OCI-LY1 (cell line): ENCODE measurements around the gene RBM26.

ENCODE experiments used
- H2AFZ ChIP-seq: fragments of 200-600 bp; sonication (generic), shearing (Covaris generic); 2 replicates; pipeline ENCODE4 v1.6.0; 2014; ENCODE audit warnings: antibody characterized with exemption, mild to moderate bottlenecking, low read length
- H3F3A ChIP-seq: fragments of 200-600 bp; sonication (generic), shearing (Covaris generic); 2 replicates; pipeline ENCODE4 v1.6.0; 2014; ENCODE audit warnings: mild to moderate bottlenecking, antibody characterized with exemption, low read length, moderate library complexity; ENCODE audit not compliant: insufficient read depth
- H3K27ac ChIP-seq: fragments of 200-600 bp; sonication (generic); 2 replicates; pipeline ENCODE4 v1.5.1; 2014; ENCODE audit warnings: low read length, mixed run types, mild to moderate bottlenecking, low read depth; ENCODE audit not compliant: poor library complexity, severe bottlenecking
- H3K27me3 ChIP-seq: fragments of 200-600 bp; sonication (generic); 2 replicates; pipeline ENCODE4 v1.6.0; 2014; ENCODE audit warnings: antibody characterized with exemption, mild to moderate bottlenecking, low read length, moderate library complexity; ENCODE audit not compliant: insufficient read depth
- H3K36me3 ChIP-seq: fragments of 200-600 bp; sonication (generic); 2 replicates; pipeline ENCODE4 v1.6.1; 2014; ENCODE audit warnings: mild to moderate bottlenecking, antibody characterized with exemption, low read length, moderate library complexity, mixed read lengths; ENCODE audit not compliant: insufficient read depth
- H3K4me1 ChIP-seq: fragments of 200-600 bp; sonication (generic); 2 replicates; pipeline ENCODE4 v1.5.1; 2014; ENCODE audit warnings: mild to moderate bottlenecking, low read length, moderate library complexity; ENCODE audit not compliant: insufficient read depth, severe bottlenecking
- H3K4me2 ChIP-seq: fragments of 200-600 bp; sonication (generic), shearing (Covaris generic); 2 replicates; pipeline ENCODE4 v1.6.1; 2014; ENCODE audit warnings: low read length
- H3K4me3 ChIP-seq: fragments of 200-600 bp; sonication (generic); 2 replicates; pipeline ENCODE4 v1.5.1; 2014; ENCODE audit warnings: low read length, low read depth, mild to moderate bottlenecking, mixed read lengths; ENCODE audit not compliant: poor library complexity, severe bottlenecking
- H3K79me2 ChIP-seq: fragments of 200-600 bp; shearing (Covaris generic); 2 replicates; pipeline ENCODE4 v1.6.1; 2016; ENCODE audit warnings: mixed run types, low read length, mixed read lengths; ENCODE audit not compliant: insufficient read depth
- H3K9ac ChIP-seq: fragments of 200-600 bp; sonication (generic), shearing (Covaris generic); 2 replicates; pipeline ENCODE4 v1.6.1; 2014; ENCODE audit warnings: mild to moderate bottlenecking, low read length, mixed read lengths
- H3K9me2 ChIP-seq: fragments of 200-600 bp; sonication (generic), shearing (Covaris generic); 2 replicates; pipeline ENCODE4 v1.6.1; 2014; ENCODE audit warnings: low read depth, mild to moderate bottlenecking, low read length, mixed read lengths
- H3K9me3 ChIP-seq: fragments of 200-600 bp; shearing (Covaris generic); 2 replicates; pipeline ENCODE4 v1.6.1; 2014; ENCODE audit warnings: low read length, mixed read lengths
- H4K20me1 ChIP-seq: fragments of 200-600 bp; sonication (generic), shearing (Covaris generic); 2 replicates; pipeline ENCODE4 v1.6.0; 2016; ENCODE audit warnings: mild to moderate bottlenecking, low read length; ENCODE audit not compliant: insufficient read depth
- CTCF ChIP-seq: fragments of 200-600 bp; sonication (generic), shearing (Covaris generic); IDR thresholded peaks from 2 replicates; pipeline ENCODE4 v1.5.1; 2017; ENCODE audit warnings: mild to moderate bottlenecking, antibody characterized with exemption, low read length, moderate library complexity, mixed read lengths
- EZH2 ChIP-seq: fragments of 200-600 bp; sonication (generic), shearing (Covaris generic); IDR thresholded peaks from 2 replicates; pipeline ENCODE4 v1.8.0; 2017; ENCODE audit warnings: borderline replicate concordance, mixed run types, mild to moderate bottlenecking, antibody characterized with exemption, low read length, moderate library complexity, mixed read lengths

Gene RBM26

GRCh38 chr13:79376843-79377242 is 29.2 kb downstream of the RBM26 start:
- TF ChIP-seq EZH2: no peak
- TF ChIP-seq CTCF: no peak
- H2AFZ ChIP-seq: no peak overlapping the region
- no peak overlapping the region for H3K4me3 ChIP-seq
- H3K36me3 ChIP-seq: peaks cover 63% of the 10 kb centered on the region
- no peaks in the 10 kb centered on the region for H3K9me3 ChIP-seq
- H3K27me3 ChIP-seq: no peaks in the 10 kb centered on the region
- H3K27ac ChIP-seq: no peak overlapping the region
- no peak overlapping the region for H3K4me2 ChIP-seq
- H3F3A ChIP-seq: no peaks in the 10 kb centered on the region
- no peak overlapping the region for H3K9ac ChIP-seq
- H3K79me2 ChIP-seq: peaks cover 32% of the 10 kb centered on the region
- no peaks in the 10 kb centered on the region for H3K9me2 ChIP-seq
- H3K4me1 ChIP-seq: no peaks in the 10 kb centered on the region
- H4K20me1 ChIP-seq: no peaks in the 10 kb centered on the region

GRCh38 chr13:79374578-79374977 is 31.5 kb downstream of the RBM26 start:
- Histone ChIP-seq H3K27me3 (no peaks in the 10 kb centered on the region), H3F3A (no peaks in the 10 kb centered on the region), H3K9me2 (no peaks in the 10 kb centered on the region), H3K36me3 (peaks cover 79% of the 10 kb centered on the region), H4K20me1 (peaks cover 4% of the 10 kb centered on the region; the same call in 1 of the 2 replicates), H3K79me2 (peaks cover 10% of the 10 kb centered on the region; the same call in 1 of the 2 replicates), H3K4me1 (no peaks in the 10 kb centered on the region), H3K9ac (no peak overlapping the region), H3K27ac (no peak overlapping the region), H3K4me3 (no peak overlapping the region), H3K4me2 (no peak overlapping the region), H2AFZ (no peak overlapping the region), H3K9me3 (no peaks in the 10 kb centered on the region)
- TF ChIP-seq CTCF: no peak
- no peak for TF ChIP-seq EZH2

DNA sequence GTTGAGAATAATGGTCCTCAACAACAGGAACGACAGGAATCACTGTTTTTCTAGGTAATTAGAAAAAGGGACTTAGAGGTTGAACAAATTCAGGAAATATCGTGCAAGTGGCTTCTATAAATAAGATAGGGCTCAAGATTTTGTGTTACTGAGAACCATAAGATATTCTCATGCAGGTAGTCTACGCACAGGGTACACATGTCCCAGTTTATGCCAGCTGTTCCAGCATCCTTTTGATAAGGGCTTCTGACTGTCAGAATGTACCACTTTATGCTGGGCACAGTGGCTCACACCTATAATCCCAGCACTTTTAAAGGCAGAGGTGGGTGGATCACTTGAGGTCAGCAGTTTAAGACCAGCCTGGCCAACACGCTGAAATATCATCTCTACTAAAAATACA is 32.1 kb downstream of the RBM26 start:
- Histone ChIP-seq H3K79me2 (peaks cover 3% of the 10 kb centered on the region; the same call in 1 of the 2 replicates), H3K9ac (no peak overlapping the region), H3F3A (no peaks in the 10 kb centered on the region), H3K36me3 (peaks cover 79% of the 10 kb centered on the region), H3K4me3 (no peak overlapping the region), H4K20me1 (peaks cover 4% of the 10 kb centered on the region; the same call in 1 of the 2 replicates), H3K4me2 (no peak overlapping the region), H3K9me2 (no peaks in the 10 kb centered on the region), H3K27ac (no peak overlapping the region), H2AFZ (no peak overlapping the region), H3K4me1 (no peaks in the 10 kb centered on the region), H3K9me3 (no peaks in the 10 kb centered on the region), H3K27me3 (no peaks in the 10 kb centered on the region)
- TF ChIP-seq CTCF: no peak
- no peak for TF ChIP-seq EZH2
